Measurements from ENCODE around the gene GRIK5.
A peak's percentile ranks its signal among the peaks of the same experiment; 100 is the strongest.
"Not testable (repeated sequence)": the region's sequence is repeated elsewhere in the genome, so short reads cannot be mapped to it uniquely, and the experiment has no call there.

GRIK5 gene

GRCh38 chr19:42069619-42070351 lies at the start of gene GRIK5:
Gene GRIK5 (minus strand): TSS chr19:42070206. CDS start chr19:42065770, 4,436 bp downstream.
- DNase-seq = no peak

- DNase-seq = no peak
These were observed 47.1 kb upstream of the GRIK5 start for GRCh38 chr19:42117076-42117475.

- DNase-seq = no peak
These were observed 46.5 kb upstream of the GRIK5 start for GRCh38 chr19:42116308-42117075.

- no peak for DNase-seq
These were observed 45.7 kb upstream of the GRIK5 start for GRCh38 chr19:42115705-42116104.

GRCh38 chr19:42115219-42115618 lies 45.2 kb upstream of the GRIK5 start:
- DNase-seq = no peak

- no peak for DNase-seq
These were observed 44.4 kb upstream of the GRIK5 start for GRCh38 chr19:42114412-42114811.

- DNase-seq = no peak
These were observed 43.8 kb upstream of the GRIK5 start for GRCh38 chr19:42113641-42114348.

GRCh38 chr19:42111811-42112210 lies 41.8 kb upstream of the GRIK5 start:
- no peak for DNase-seq

- DNase-seq = no peak
These were observed 41.4 kb upstream of the GRIK5 start for GRCh38 chr19:42111384-42111783.

- DNase-seq = no peak
These were observed 40.7 kb upstream of the GRIK5 start for GRCh38 chr19:42110658-42111057.

GRCh38 chr19:42109896-42110295 lies 39.9 kb upstream of the GRIK5 start:
- no peak for DNase-seq

- peak; percentile 49 for DNase-seq
These were observed 38.8 kb upstream of the GRIK5 start for GRCh38 chr19:42108527-42109389.

GRCh38 chr19:42105368-42105767 lies 35.4 kb upstream of the GRIK5 start:
- no peak for DNase-seq

- DNase-seq = no peak
These were observed 32.9 kb upstream of the GRIK5 start for GRCh38 chr19:42102877-42103276.

- not testable (repeated sequence) for DNase-seq
These were observed 30.2 kb upstream of the GRIK5 start for GRCh38 chr19:42100241-42100640.

GRCh38 chr19:42099336-42099925 lies 29.4 kb upstream of the GRIK5 start:
- no peak for DNase-seq

- DNase-seq = no peak
These were observed 28.8 kb upstream of the GRIK5 start for GRCh38 chr19:42098781-42099180.

GRCh38 chr19:42097461-42097860 lies 27.5 kb upstream of the GRIK5 start:
- DNase-seq = no peak

- DNase-seq = no peak
These were observed 26.3 kb upstream of the GRIK5 start for GRCh38 chr19:42096255-42096837.

GRCh38 chr19:42095814-42096230 lies 25.8 kb upstream of the GRIK5 start:
- DNase-seq = no peak

- DNase-seq = no peak
These were observed 25.3 kb upstream of the GRIK5 start for GRCh38 chr19:42095142-42095813.
